ENCODE data around the gene GNAZ.

The GNAZ gene

DNA sequence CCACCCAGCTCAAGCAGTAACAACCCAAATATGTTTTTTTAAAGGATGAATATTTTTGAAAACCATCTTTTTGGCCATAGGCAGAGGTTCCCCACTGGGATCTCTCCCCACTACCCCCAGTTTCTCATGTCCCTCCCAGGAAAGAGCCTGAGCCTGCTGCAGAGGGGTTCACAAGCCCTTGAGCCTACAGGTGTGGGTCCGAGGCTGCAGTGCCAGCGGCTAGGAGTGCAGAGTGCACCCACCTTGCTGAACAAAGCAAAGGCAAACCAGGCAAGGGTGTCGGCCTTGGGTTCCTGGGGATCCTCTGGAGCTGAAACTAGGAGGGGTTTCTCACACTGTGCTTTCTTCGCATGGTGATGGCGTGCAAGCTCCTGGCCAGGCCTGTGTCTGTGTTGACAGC is 35.0 kb downstream of the GNAZ start:
- TF ChIP-seq, protein P1, sequence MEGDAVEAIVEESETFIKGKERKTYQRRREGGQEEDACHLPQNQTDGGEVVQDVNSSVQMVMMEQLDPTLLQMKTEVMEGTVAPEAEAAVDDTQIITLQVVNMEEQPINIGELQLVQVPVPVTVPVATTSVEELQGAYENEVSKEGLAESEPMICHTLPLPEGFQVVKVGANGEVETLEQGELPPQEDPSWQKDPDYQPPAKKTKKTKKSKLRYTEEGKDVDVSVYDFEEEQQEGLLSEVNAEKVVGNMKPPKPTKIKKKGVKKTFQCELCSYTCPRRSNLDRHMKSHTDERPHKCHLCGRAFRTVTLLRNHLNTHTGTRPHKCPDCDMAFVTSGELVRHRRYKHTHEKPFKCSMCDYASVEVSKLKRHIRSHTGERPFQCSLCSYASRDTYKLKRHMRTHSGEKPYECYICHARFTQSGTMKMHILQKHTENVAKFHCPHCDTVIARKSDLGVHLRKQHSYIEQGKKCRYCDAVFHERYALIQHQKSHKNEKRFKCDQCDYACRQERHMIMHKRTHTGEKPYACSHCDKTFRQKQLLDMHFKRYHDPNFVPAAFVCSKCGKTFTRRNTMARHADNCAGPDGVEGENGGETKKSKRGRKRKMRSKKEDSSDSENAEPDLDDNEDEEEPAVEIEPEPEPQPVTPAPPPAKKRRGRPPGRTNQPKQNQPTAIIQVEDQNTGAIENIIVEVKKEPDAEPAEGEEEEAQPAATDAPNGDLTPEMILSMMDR (IDR thresholded peaks at IDR 0.05; ENCODE audit: extremely low read depth, missing control alignments): no peak
- DNase-seq (ENCODE audit: low spot score): no peak

DNA sequence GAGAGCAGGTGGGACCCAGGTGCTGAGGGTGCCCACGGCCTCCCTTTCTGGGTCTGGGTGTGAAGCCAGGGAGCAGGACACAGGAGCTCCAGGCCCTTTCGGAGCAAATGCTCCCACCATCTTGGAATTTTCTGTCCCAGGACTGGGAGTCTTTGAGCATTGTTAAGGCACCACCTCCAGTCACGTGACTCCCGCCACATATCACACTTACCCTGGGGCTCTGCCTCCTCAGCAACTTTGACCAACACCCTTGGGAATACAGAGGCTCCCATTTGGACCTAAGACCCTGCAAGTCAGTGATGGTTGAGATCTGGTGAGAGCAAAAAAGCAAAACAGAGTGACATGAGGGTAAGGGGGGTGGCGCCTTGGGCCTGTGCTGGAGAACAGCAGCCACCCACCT is 35.6 kb downstream of the GNAZ start:
- TF ChIP-seq, protein P1 (IDR thresholded peaks at IDR 0.05; ENCODE audit: extremely low read depth, missing control alignments): no peak

DNA sequence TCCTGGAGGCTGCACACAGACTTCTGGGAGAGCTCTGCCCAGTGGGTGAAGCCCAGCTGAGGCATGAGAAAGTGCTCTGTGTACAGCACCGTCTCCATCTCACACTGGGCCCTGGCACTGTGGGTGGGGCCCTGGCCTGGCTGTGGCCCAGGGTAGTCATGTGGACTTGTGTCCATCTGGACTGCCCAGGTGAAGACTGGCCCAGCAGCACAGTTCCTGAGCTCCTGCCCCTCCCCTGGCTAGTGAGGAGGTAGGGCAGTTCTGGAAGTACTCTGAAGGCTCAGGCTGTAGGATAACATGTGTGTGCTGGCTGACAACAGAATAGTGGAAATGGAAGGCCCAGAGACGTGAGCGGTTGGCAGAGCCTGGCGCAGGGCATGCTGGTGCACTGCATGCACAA is 36.0 kb downstream of the GNAZ start:
- DNase-seq (ENCODE audit: low spot score): no peak
- TF ChIP-seq, protein P1 (IDR thresholded peaks at IDR 0.05; ENCODE audit: extremely low read depth, missing control alignments): no peak

More for the DNA sequence above, 35.6 kb downstream of the GNAZ start:
- DNase-seq (ENCODE audit: low spot score): no peak

DNA sequence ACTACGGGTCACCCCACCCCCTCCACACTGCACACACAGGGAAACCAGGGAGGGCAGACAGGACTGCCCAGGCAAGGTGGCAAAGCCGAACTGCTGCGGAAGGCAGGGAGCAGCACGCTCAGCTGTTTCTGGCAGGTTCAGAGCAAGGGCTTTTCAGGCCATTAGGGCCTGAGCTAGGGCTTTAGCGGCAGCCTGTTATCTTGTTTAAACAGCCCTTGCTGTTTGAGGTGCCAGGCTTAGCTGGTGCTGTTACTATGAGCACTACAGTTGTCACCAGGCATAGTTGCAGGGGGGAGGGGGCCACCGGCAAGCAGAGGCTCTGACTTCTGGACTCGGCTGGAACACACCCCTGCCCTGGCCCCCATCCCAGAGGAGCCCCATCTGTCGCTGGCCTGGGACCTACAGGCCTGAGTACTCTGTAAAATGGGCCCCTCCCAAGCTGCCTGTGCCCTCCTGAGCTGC is 36.6 kb downstream of the GNAZ start:
- DNase-seq (ENCODE audit: low spot score): no peak
- TF ChIP-seq, protein P1 (IDR thresholded peaks at IDR 0.05; ENCODE audit: extremely low read depth, missing control alignments): no peak

DNA sequence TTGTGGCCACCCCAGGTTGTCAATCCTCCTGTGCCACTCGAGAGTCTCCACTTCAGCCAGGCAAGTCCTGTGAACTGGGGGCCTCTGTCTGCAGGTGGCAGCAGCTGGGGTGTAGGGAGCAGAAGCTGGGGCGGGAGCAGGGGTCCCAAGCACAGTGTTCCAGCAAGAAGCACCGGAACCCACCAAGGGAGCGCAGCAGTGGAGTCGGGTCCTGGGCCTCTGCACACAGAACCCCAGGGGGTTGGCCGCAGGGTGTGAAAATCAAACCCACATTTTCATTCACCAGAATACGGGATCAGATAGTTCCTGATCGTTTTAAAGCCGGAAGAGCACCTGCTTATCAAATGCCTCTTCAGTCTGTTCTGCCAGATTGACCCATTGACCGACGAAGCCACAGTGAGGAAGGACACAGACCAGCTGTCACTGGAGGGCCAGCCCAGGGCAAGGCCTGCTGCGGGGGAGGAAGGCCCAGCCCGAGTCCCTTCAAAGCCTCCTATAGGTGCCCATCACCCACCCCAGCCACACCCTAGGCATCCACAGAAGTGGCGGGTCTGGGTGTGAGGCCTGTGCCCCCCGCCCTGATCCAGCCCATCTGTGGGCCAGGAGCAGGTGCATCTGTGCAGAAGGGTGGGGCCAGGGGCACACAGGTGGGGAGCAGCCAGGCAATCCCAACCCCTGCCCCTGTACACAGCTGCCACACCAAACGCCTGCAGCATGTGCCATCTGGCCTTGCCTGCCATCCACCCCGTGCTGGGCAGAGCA is 37.3 kb downstream of the GNAZ start:
- DNase-seq (ENCODE audit: low spot score): no peak
- TF ChIP-seq, protein P1 (IDR thresholded peaks at IDR 0.05; ENCODE audit: extremely low read depth, missing control alignments): no peak

DNA sequence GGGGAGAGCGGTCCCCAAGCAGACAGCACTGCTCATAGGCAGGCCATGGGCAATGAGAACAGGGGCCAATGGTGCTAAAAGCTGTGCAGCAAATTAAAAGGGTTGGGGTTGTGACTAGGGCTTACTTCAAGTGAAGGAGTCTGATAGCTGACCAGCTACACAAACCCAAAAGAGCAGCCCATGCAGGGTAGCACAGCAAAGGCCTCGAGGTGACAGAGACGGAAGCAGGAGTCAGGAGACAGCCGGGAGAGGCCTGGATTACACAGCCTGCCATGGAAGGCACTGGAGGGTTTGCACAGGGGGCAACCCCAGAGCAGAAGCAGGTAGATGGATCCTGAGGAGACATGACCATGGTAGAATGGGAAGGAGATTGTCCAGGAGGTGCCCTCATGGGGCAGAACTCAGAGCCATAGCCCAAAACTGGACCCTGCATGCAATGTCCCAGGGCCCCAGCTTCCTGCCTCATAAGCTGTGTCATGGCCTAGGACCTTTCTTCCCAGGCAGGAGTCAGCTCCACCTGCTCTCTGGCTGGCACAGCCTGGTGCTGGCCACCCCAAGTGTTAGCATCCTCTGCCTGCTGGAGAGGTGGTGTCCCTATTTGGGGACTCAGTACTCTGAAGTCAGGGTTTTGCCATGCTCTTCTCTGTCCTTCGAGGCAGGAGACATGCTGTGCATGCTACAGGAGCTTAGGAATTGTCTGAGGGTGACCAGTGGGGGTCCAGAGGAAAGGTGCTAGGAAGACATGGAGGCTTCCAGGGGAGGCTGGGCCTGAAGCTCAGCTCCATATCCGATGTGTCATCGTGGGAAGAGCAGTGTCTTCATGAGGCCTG is 38.1 kb downstream of the GNAZ start:
- TF ChIP-seq, protein P1 (IDR thresholded peaks at IDR 0.05; ENCODE audit: extremely low read depth, missing control alignments): no peak
- no peak for DNase-seq (ENCODE audit: low spot score)

DNA sequence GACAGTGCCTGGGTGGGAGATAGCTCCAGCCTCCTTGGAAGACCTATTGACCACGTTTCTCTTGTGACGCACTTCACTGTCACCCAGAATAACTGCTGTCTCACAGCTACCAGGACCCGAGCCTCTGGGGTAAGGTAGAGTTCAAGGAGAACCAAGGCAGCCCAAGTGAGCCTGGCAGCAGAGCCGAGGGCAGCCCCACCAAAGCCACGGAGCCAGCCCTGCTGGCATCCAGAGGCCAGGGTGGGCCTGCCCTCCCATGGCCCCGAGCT is 38.7 kb downstream of the GNAZ start:
- no peak for DNase-seq (ENCODE audit: low spot score)
- TF ChIP-seq, protein P1 (IDR thresholded peaks at IDR 0.05; ENCODE audit: extremely low read depth, missing control alignments): no peak
